ENCODE data around the gene BCAS3. TPM values are rescaled to one million over a fixed set of nuclear protein-coding genes. Genes with fewer than 3 reads are reported as not detected.

Gene BCAS3
- total and polyA plus RNA-seq, 5 donors from 2014 or later: 29.7 to 59.1 (median 33.9) TPM

- H3K36me3 Mint-ChIP-seq: peaks cover 14% of the 10 kb centered on the region
- Histone ChIP-seq H3K4me3 (ENCODE audit: low read depth, low read length) (no peak overlapping the region), H3K36me3 (ENCODE audit: control insufficient read depth, insufficient read depth, low read length) (no peaks in the 10 kb centered on the region), H3K27ac (ENCODE audit: insufficient read depth, low read length, poor library complexity, severe bottlenecking) (no peak overlapping the region), H3K4me1 (ENCODE audit: control insufficient read depth, insufficient read depth, low read length, poor library complexity, severe bottlenecking) (no peaks in the 10 kb centered on the region), H3K9me3 (ENCODE audit: control insufficient read depth in 2 of 2, low read length in 2 of 2) (no peaks in the 10 kb centered on the region), H3K27me3 (ENCODE audit: control insufficient read depth, insufficient read depth, low read length) (no peaks in the 10 kb centered on the region)
- no peak for ATAC-seq (ENCODE audit: low read depth in 2 of 2)
- DNase-seq: no peak
- peak overlapping the region in 1 of 3 donors; percentile 20 for H3K27ac Mint-ChIP-seq
- H3K4me1 Mint-ChIP-seq: no peaks in the 10 kb centered on the region
- H3K27me3 Mint-ChIP-seq: no peaks in the 10 kb centered on the region
- no peak overlapping the region for H3K4me3 Mint-ChIP-seq
- no peaks in the 10 kb centered on the region for H3K9me3 Mint-ChIP-seq
These were observed 694.8 kb downstream of the BCAS3 start for GRCh38 chr17:61372436-61372835.

DNA sequence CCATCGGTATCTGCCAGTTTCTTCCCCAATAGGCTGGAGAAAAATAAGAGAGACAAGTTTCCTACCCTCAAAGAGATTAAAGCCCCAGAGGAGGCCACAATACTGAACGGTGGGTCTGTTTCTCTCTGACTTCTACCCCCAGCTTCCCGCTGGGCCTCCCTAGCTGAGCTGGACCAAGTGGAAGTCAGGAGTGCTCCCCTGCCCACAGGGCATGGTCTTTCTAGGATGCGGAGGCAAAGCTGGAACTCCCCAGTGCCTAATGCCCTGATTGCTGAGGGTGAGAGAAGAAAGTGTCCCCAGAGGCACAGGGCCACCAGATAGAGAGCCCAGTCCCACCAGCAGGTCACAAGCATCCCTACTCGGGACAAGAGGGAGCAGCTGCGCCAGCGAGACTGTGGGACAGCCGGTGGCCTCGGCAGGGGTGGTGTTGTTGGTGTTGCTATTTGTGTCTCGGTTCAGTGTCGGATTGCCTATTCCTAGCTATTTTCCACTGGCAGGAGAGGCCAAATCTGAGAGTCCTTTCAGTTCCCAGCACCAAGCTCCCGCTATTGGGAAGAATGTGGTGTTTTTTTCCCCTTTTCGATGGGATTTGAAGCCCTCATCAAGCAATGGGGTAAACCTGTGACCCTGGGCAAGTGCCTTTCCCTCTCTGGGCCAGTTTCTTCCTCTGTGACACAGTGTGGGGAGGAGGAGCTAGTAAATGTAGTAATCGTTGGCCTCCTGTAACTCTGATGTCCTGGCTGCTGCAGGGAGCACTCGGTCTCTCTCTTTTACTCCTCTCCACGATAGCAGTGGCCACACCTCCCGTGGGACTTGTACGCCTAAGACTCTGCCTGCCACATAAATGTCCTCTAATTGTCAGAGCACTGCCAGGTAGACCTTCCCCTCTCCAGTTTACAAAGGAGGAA lies 699.5 kb downstream of the BCAS3 start:
- peak overlapping the region in 1 of 3 donors; percentile 16 for H3K27ac Mint-ChIP-seq
- H3K4me3 Mint-ChIP-seq: no peak overlapping the region
- ATAC-seq (ENCODE audit: low read depth in 2 of 2) (no peak), DNase-seq (no peak)
- H3K4me1 Mint-ChIP-seq: peaks cover 0 to 2% (median 0%) of the 10 kb centered on the region in 4 donors
- no peaks in the 10 kb centered on the region for H3K27me3 ChIP-seq (ENCODE audit: control insufficient read depth, insufficient read depth, low read length)
- no peak overlapping the region for H3K4me3 ChIP-seq (ENCODE audit: low read depth, low read length)
- H3K36me3 ChIP-seq (ENCODE audit: control insufficient read depth, insufficient read depth, low read length): no peaks in the 10 kb centered on the region
- H3K9me3 ChIP-seq (ENCODE audit: control insufficient read depth in 2 of 2, low read length in 2 of 2): no peaks in the 10 kb centered on the region
- peaks cover 9% of the 10 kb centered on the region for H3K36me3 Mint-ChIP-seq
- no peaks in the 10 kb centered on the region for H3K9me3 Mint-ChIP-seq
- H3K27me3 Mint-ChIP-seq: peaks cover 4% of the 10 kb centered on the region
- no peaks in the 10 kb centered on the region for H3K4me1 ChIP-seq (ENCODE audit: control insufficient read depth, insufficient read depth, low read length, poor library complexity, severe bottlenecking)
- H3K27ac ChIP-seq (ENCODE audit: insufficient read depth, low read length, poor library complexity, severe bottlenecking): no peak overlapping the region

GRCh38 chr17:61378658-61379456 lies 701.2 kb downstream of the BCAS3 start:
- Histone ChIP-seq H3K27ac (ENCODE audit: insufficient read depth, low read length, poor library complexity, severe bottlenecking) (no peak overlapping the region), H3K4me1 (ENCODE audit: control insufficient read depth, insufficient read depth, low read length, poor library complexity, severe bottlenecking) (no peaks in the 10 kb centered on the region), H3K36me3 (ENCODE audit: control insufficient read depth, insufficient read depth, low read length) (no peaks in the 10 kb centered on the region), H3K4me3 (ENCODE audit: low read depth, low read length) (no peak overlapping the region), H3K9me3 (ENCODE audit: control insufficient read depth in 2 of 2, low read length in 2 of 2) (no peaks in the 10 kb centered on the region), H3K27me3 (ENCODE audit: control insufficient read depth, insufficient read depth, low read length) (no peaks in the 10 kb centered on the region)
- H3K4me1 Mint-ChIP-seq: peaks cover 0 to 2% (median 0%) of the 10 kb centered on the region in 4 donors
- H3K27me3 Mint-ChIP-seq: peaks cover 4% of the 10 kb centered on the region
- no peak overlapping the region for H3K4me3 Mint-ChIP-seq
- H3K9me3 Mint-ChIP-seq: no peaks in the 10 kb centered on the region
- H3K36me3 Mint-ChIP-seq: peaks cover 9% of the 10 kb centered on the region
- H3K27ac Mint-ChIP-seq: no peak overlapping the region
- no peak for ATAC-seq (ENCODE audit: low read depth in 2 of 2)
- no peak for DNase-seq

DNA sequence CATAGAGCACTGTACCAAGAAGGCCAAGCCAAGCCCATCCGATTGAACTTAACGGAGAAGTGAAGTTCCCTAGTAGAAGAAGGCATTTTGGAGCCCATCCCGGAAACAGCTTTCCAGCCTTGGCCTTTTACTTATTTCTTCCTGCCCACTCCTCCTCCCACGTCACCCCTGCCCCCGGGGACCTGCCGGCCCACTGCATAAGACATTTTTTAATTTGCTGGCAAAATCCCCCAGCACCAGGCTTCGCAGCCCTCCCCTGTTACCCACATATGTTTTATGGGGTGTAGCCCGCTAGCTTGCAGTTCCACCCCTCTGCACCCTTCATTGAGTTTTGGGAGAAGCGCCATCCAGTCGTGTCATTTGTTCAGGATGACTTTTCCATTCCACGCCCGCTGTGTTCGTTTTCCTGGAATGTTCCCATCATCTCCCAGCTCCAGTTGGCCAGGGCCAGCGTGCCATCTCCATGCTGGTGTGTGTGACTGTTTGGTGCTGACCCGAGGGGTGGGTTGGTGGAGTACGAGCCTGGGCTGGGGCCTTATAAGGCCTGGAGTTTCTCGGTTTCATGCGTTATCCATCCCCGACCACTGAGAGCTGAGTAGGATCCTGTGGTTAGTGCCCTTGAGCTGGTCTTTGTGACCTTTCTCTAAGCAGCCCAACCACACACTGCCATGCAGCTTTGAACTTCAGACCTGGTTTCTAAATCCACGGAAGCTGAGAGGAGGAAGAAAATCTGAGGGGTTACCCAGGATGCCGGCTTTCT lies 702.0 kb downstream of the BCAS3 start:
- ATAC-seq (ENCODE audit: low read depth in 2 of 2): no peak
- H3K4me1 ChIP-seq (ENCODE audit: control insufficient read depth, insufficient read depth, low read length, poor library complexity, severe bottlenecking): no peaks in the 10 kb centered on the region
- DNase-seq: no peak
- Mint-ChIP-seq H3K36me3 (peaks cover 9% of the 10 kb centered on the region), H3K9me3 (no peaks in the 10 kb centered on the region), H3K4me1 (peaks cover 0 to 2% (median 0%) of the 10 kb centered on the region in 4 donors), H3K27ac (peak overlapping the region in 1 of 3 donors; percentile 76), H3K4me3 (no peak overlapping the region), H3K27me3 (peaks cover 4% of the 10 kb centered on the region)
- no peak overlapping the region for H3K4me3 ChIP-seq (ENCODE audit: low read depth, low read length)
- H3K27ac ChIP-seq (ENCODE audit: insufficient read depth, low read length, poor library complexity, severe bottlenecking): no peak overlapping the region
- no peaks in the 10 kb centered on the region for H3K9me3 ChIP-seq (ENCODE audit: control insufficient read depth in 2 of 2, low read length in 2 of 2)
- no peaks in the 10 kb centered on the region for H3K36me3 ChIP-seq (ENCODE audit: control insufficient read depth, insufficient read depth, low read length)
- no peaks in the 10 kb centered on the region for H3K27me3 ChIP-seq (ENCODE audit: control insufficient read depth, insufficient read depth, low read length)

- peaks cover 0 to 2% (median 0%) of the 10 kb centered on the region in 4 donors for H3K4me1 Mint-ChIP-seq
These were observed 702.7 kb downstream of the BCAS3 start for GRCh38 chr17:61380217-61380835.

GRCh38 chr17:61380836-61381525 lies 703.3 kb downstream of the BCAS3 start:
- Mint-ChIP-seq H3K27me3 (peaks cover 4% of the 10 kb centered on the region), H3K27ac (no peak overlapping the region), H3K36me3 (peaks cover 9% of the 10 kb centered on the region), H3K4me3 (no peak overlapping the region), H3K4me1 (peaks cover 0 to 2% (median 0%) of the 10 kb centered on the region in 4 donors), H3K9me3 (no peaks in the 10 kb centered on the region)
- no peaks in the 10 kb centered on the region for H3K36me3 ChIP-seq (ENCODE audit: control insufficient read depth, insufficient read depth, low read length)
- no peak for ATAC-seq (ENCODE audit: low read depth in 2 of 2)
- no peaks in the 10 kb centered on the region for H3K27me3 ChIP-seq (ENCODE audit: control insufficient read depth, insufficient read depth, low read length)
- H3K4me3 ChIP-seq (ENCODE audit: low read depth, low read length): no peak overlapping the region
- no peak for DNase-seq
- H3K27ac ChIP-seq (ENCODE audit: insufficient read depth, low read length, poor library complexity, severe bottlenecking): no peak overlapping the region
- no peaks in the 10 kb centered on the region for H3K4me1 ChIP-seq (ENCODE audit: control insufficient read depth, insufficient read depth, low read length, poor library complexity, severe bottlenecking)
- no peaks in the 10 kb centered on the region for H3K9me3 ChIP-seq (ENCODE audit: control insufficient read depth in 2 of 2, low read length in 2 of 2)

More at GRCh38 chr17:61380217-61380835, 702.7 kb downstream of the BCAS3 start:
- no peaks in the 10 kb centered on the region for H3K36me3 ChIP-seq (ENCODE audit: control insufficient read depth, insufficient read depth, low read length)
- no peak overlapping the region for H3K4me3 Mint-ChIP-seq
- H3K4me3 ChIP-seq (ENCODE audit: low read depth, low read length): no peak overlapping the region
- H3K9me3 ChIP-seq (ENCODE audit: control insufficient read depth in 2 of 2, low read length in 2 of 2): no peaks in the 10 kb centered on the region
- peaks cover 4% of the 10 kb centered on the region for H3K27me3 Mint-ChIP-seq
- H3K27ac Mint-ChIP-seq: no peak overlapping the region
- H3K27me3 ChIP-seq (ENCODE audit: control insufficient read depth, insufficient read depth, low read length): no peaks in the 10 kb centered on the region
- no peak for DNase-seq
- H3K4me1 ChIP-seq (ENCODE audit: control insufficient read depth, insufficient read depth, low read length, poor library complexity, severe bottlenecking): no peaks in the 10 kb centered on the region
- H3K36me3 Mint-ChIP-seq: peaks cover 9% of the 10 kb centered on the region
- no peaks in the 10 kb centered on the region for H3K9me3 Mint-ChIP-seq
- H3K27ac ChIP-seq (ENCODE audit: insufficient read depth, low read length, poor library complexity, severe bottlenecking): no peak overlapping the region
- ATAC-seq (ENCODE audit: low read depth in 2 of 2): no peak
